Ammon's horn (tissue), 1 donor: ENCODE measurements around the gene DAP.
"Not testable (repeated sequence)": the region's sequence is repeated elsewhere in the genome, so short reads cannot be mapped to it uniquely, and the experiment has no call there.

Experiments used
- DNase-seq: peaks from one replicate; pipeline ENCODE4 v3.0.0-alpha.2; 2016; ENCODE audit warnings: low spot score

The DAP gene

GRCh38 chr5:10653043-10653442, 108.0 kb downstream of the DAP start:
- no peak for DNase-seq

GRCh38 chr5:10652606-10653005, 108.4 kb downstream of the DAP start:
- DNase-seq: no peak

GRCh38 chr5:10652151-10652550, 108.9 kb downstream of the DAP start:
- no peak for DNase-seq

- no peak for DNase-seq
These were observed 111.2 kb downstream of the DAP start for GRCh38 chr5:10649666-10650380.

- DNase-seq: no peak
These were observed 112.0 kb downstream of the DAP start for GRCh38 chr5:10648806-10649665.

GRCh38 chr5:10647640-10648039, 113.4 kb downstream of the DAP start:
- no peak for DNase-seq

- no peak for DNase-seq
These were observed 115.4 kb downstream of the DAP start for GRCh38 chr5:10645671-10646070.

- DNase-seq: no peak
These were observed 115.9 kb downstream of the DAP start for GRCh38 chr5:10645146-10645545.

- DNase-seq: no peak
These were observed 116.8 kb downstream of the DAP start for GRCh38 chr5:10644192-10644591.

- no peak for DNase-seq
These were observed 118.7 kb downstream of the DAP start for GRCh38 chr5:10642367-10642766.

- no peak for DNase-seq
These were observed 121.1 kb downstream of the DAP start for GRCh38 chr5:10639846-10640368.

GRCh38 chr5:10638723-10639122, 122.3 kb downstream of the DAP start:
- not testable (repeated sequence) for DNase-seq

GRCh38 chr5:10637944-10638343, 123.1 kb downstream of the DAP start:
- DNase-seq: no peak

GRCh38 chr5:10636363-10637142, 124.5 kb downstream of the DAP start:
- no peak for DNase-seq

GRCh38 chr5:10635867-10636350, 125.1 kb downstream of the DAP start:
- DNase-seq: no peak

- no peak for DNase-seq
These were observed 125.7 kb downstream of the DAP start for GRCh38 chr5:10635257-10635866.

- DNase-seq: no peak
These were observed 126.5 kb downstream of the DAP start for GRCh38 chr5:10634562-10634961.

GRCh38 chr5:10634050-10634449, 127.0 kb downstream of the DAP start:
- DNase-seq: no peak

GRCh38 chr5:10633271-10634049, 127.6 kb downstream of the DAP start:
- no peak for DNase-seq

GRCh38 chr5:10632110-10632761, 128.8 kb downstream of the DAP start:
- DNase-seq: no peak
